T-helper 2 cell treated with Interferon-gamma antibody and Interleukin-4, amounts not matched to agents 5 μg/mL and 100 μg/mL, for 36 hours (primary cell): ENCODE data around the gene PEAK3.

Experiments used
- DNase-seq: peaks from one replicate; pipeline ENCODE4 v3.0.0; 2021; ENCODE audit warnings: low spot score
- H3K27ac Mint-ChIP-seq: one replicate; pipeline ENCODE4 v1.8.0; 2021; ENCODE audit warnings: mild to moderate bottlenecking, mixed read lengths
- H3K27me3 Mint-ChIP-seq: one replicate; pipeline ENCODE4 v1.8.0; 2021; ENCODE audit warnings: low read depth, mixed read lengths
- H3K36me3 Mint-ChIP-seq: one replicate; pipeline ENCODE4 v1.8.0; 2021; ENCODE audit warnings: low read depth, mixed read lengths
- H3K4me1 Mint-ChIP-seq: one replicate; pipeline ENCODE4 v1.8.0; 2021; ENCODE audit warnings: low read depth, mixed read lengths
- H3K4me3 Mint-ChIP-seq: one replicate; pipeline ENCODE4 v1.8.0; 2022; ENCODE audit warnings: mild to moderate bottlenecking, moderate library complexity, mixed read lengths
- H3K9me3 Mint-ChIP-seq: one replicate; pipeline ENCODE4 v1.8.0; 2021; ENCODE audit warnings: mixed read lengths

The PEAK3 gene

GRCh38 chr19:2231621-2232221 lies 50.3 kb downstream of the PEAK3 start:
- Mint-ChIP-seq H3K9me3 (no peaks in the 10 kb centered on the region), H3K4me3 (no peak overlapping the region), H3K27me3 (no peaks in the 10 kb centered on the region), H3K27ac (peak overlapping the region; percentile 52), H3K36me3 (peaks cover 26% of the 10 kb centered on the region), H3K4me1 (peaks cover 9% of the 10 kb centered on the region)
- no peak for DNase-seq

GRCh38 chr19:2230807-2231533 lies 51.0 kb downstream of the PEAK3 start:
- no peak for DNase-seq
- no peaks in the 10 kb centered on the region for H3K9me3 Mint-ChIP-seq
- H3K36me3 Mint-ChIP-seq, result peaks cover 20% of the 10 kb centered on the region
- H3K27me3 Mint-ChIP-seq, result no peaks in the 10 kb centered on the region
- H3K4me3 Mint-ChIP-seq, result no peak overlapping the region
- H3K4me1 Mint-ChIP-seq, result peaks cover 9% of the 10 kb centered on the region
- H3K27ac Mint-ChIP-seq, result no peak overlapping the region

GRCh38 chr19:2230033-2230531 lies 51.9 kb downstream of the PEAK3 start:
- H3K27ac Mint-ChIP-seq, result no peak overlapping the region
- H3K9me3 Mint-ChIP-seq, result no peaks in the 10 kb centered on the region
- no peaks in the 10 kb centered on the region for H3K27me3 Mint-ChIP-seq
- H3K4me3 Mint-ChIP-seq, result no peak overlapping the region
- no peak for DNase-seq
- H3K36me3 Mint-ChIP-seq, result peaks cover 23% of the 10 kb centered on the region
- peaks cover 8% of the 10 kb centered on the region for H3K4me1 Mint-ChIP-seq

GRCh38 chr19:2229103-2230032 lies 52.6 kb downstream of the PEAK3 start:
- peaks cover 28% of the 10 kb centered on the region for H3K36me3 Mint-ChIP-seq
- no peak for DNase-seq
- no peak overlapping the region for H3K27ac Mint-ChIP-seq
- no peak overlapping the region for H3K4me3 Mint-ChIP-seq
- no peaks in the 10 kb centered on the region for H3K27me3 Mint-ChIP-seq
- peaks cover 5% of the 10 kb centered on the region for H3K4me1 Mint-ChIP-seq
- no peaks in the 10 kb centered on the region for H3K9me3 Mint-ChIP-seq

- Mint-ChIP-seq H3K36me3 (peaks cover 27% of the 10 kb centered on the region), H3K4me1 (no peaks in the 10 kb centered on the region), H3K9me3 (no peaks in the 10 kb centered on the region), H3K27ac (no peak overlapping the region), H3K4me3 (no peak overlapping the region), H3K27me3 (no peaks in the 10 kb centered on the region)
- DNase-seq, result no peak
These were observed 53.6 kb downstream of the PEAK3 start for GRCh38 chr19:2228157-2229030.

- Mint-ChIP-seq H3K4me1 (no peaks in the 10 kb centered on the region), H3K27me3 (no peaks in the 10 kb centered on the region), H3K36me3 (peaks cover 24% of the 10 kb centered on the region), H3K27ac (no peak overlapping the region), H3K4me3 (no peak overlapping the region), H3K9me3 (no peaks in the 10 kb centered on the region)
- DNase-seq, result no peak
These were observed 54.4 kb downstream of the PEAK3 start for GRCh38 chr19:2227415-2228156.

GRCh38 chr19:2226840-2227360 lies 55.1 kb downstream of the PEAK3 start:
- no peak overlapping the region for H3K4me3 Mint-ChIP-seq
- no peak for DNase-seq
- no peak overlapping the region for H3K27ac Mint-ChIP-seq
- H3K36me3 Mint-ChIP-seq, result peaks cover 22% of the 10 kb centered on the region
- no peaks in the 10 kb centered on the region for H3K27me3 Mint-ChIP-seq
- no peaks in the 10 kb centered on the region for H3K4me1 Mint-ChIP-seq
- no peaks in the 10 kb centered on the region for H3K9me3 Mint-ChIP-seq

- H3K27me3 Mint-ChIP-seq, result no peaks in the 10 kb centered on the region
- no peaks in the 10 kb centered on the region for H3K9me3 Mint-ChIP-seq
- no peak for DNase-seq
- H3K4me1 Mint-ChIP-seq, result no peaks in the 10 kb centered on the region
- no peak overlapping the region for H3K27ac Mint-ChIP-seq
- peaks cover 17% of the 10 kb centered on the region for H3K36me3 Mint-ChIP-seq
- no peak overlapping the region for H3K4me3 Mint-ChIP-seq
These were observed 55.7 kb downstream of the PEAK3 start for GRCh38 chr19:2226051-2226839.

GRCh38 chr19:2225415-2226050 lies 56.4 kb downstream of the PEAK3 start:
- Mint-ChIP-seq H3K4me3 (no peak overlapping the region), H3K4me1 (no peaks in the 10 kb centered on the region), H3K36me3 (peaks cover 17% of the 10 kb centered on the region), H3K27me3 (no peaks in the 10 kb centered on the region), H3K9me3 (no peaks in the 10 kb centered on the region), H3K27ac (no peak overlapping the region)
- no peak for DNase-seq

- H3K36me3 Mint-ChIP-seq, result peaks cover 15% of the 10 kb centered on the region
- H3K4me3 Mint-ChIP-seq, result no peak overlapping the region
- H3K9me3 Mint-ChIP-seq, result no peaks in the 10 kb centered on the region
- no peak for DNase-seq
- H3K27ac Mint-ChIP-seq, result no peak overlapping the region
- no peaks in the 10 kb centered on the region for H3K27me3 Mint-ChIP-seq
- H3K4me1 Mint-ChIP-seq, result no peaks in the 10 kb centered on the region
These were observed 57.1 kb downstream of the PEAK3 start for GRCh38 chr19:2224754-2225349.
